Dendritic cell treated with granulocyte-macrophage colony-stimulating factor and Interleukin-4, amounts not matched to agents 40 ng/mL and 50 ng/mL, for 4 days (primary cell): ENCODE measurements around the gene CTCF.

Experiments
- H3K27ac Mint-ChIP-seq: one replicate; pipeline ENCODE4 v1.8.0; 2022; ENCODE audit warnings: mild to moderate bottlenecking, mixed read lengths
- H3K27me3 Mint-ChIP-seq: one replicate; pipeline ENCODE4 v1.8.0; 2022; ENCODE audit warnings: mild to moderate bottlenecking, mixed read lengths
- H3K36me3 Mint-ChIP-seq: one replicate; pipeline ENCODE4 v1.8.0; 2022; ENCODE audit warnings: low read depth, mixed read lengths
- H3K4me1 Mint-ChIP-seq: one replicate; pipeline ENCODE4 v1.8.0; 2022; ENCODE audit warnings: low read depth, mixed read lengths
- H3K4me3 Mint-ChIP-seq: one replicate; pipeline ENCODE4 v1.8.0; 2022; ENCODE audit warnings: mild to moderate bottlenecking, moderate library complexity, mixed read lengths
- H3K9me3 Mint-ChIP-seq: one replicate; pipeline ENCODE4 v1.8.0; 2022; ENCODE audit warnings: mixed read lengths
- intact Hi-C: fragments of 100-400 bp; cut with micrococcal nuclease; formaldehyde crosslinking; loops from one replicate; pipeline ENCODE4 v1.15.0; 2022

The CTCF gene

DNA sequence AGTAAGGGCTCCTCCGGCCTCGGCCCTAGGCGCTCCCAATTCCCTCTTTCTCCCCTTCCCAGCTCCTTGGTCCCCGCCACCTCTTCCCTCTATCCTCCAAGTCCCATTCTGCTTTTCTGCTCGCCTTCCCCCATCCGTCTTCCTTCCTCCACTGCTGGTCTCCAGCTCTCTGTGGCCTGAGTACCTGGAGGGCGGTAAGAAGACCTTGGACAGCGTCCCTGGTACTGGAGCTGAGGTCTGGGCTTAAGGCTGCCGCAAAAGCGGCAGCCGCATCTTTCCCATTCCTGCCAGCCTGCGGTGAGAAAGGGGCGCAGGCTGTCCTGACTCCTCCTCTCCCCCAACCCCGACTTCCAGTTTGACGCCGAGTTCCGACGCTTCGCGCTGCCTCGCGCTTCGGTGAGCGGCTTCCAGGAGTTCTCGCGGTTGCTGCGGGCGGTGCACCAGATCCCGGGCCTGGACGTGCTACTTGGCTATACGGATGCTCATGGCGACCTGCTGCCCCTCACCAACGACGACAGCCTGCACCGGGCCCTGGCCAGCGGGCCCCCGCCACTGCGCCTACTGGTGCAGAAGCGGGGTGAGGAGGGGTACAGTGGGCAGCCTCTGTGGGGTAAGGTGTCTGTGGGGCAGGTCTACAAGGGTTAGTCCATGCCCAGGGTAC is 98.9 kb downstream of the CTCF start:
- peaks cover 66% of the 10 kb centered on the region for H3K36me3 Mint-ChIP-seq
- peak overlapping the region; percentile 89 for H3K27ac Mint-ChIP-seq
- intact Hi-C loops: no loop called here
- no peaks in the 10 kb centered on the region for H3K9me3 Mint-ChIP-seq
- peaks cover 41% of the 10 kb centered on the region for H3K4me1 Mint-ChIP-seq
- H3K4me3 Mint-ChIP-seq: peak overlapping the region; percentile 93
- peaks cover 11% of the 10 kb centered on the region for H3K27me3 Mint-ChIP-seq

DNA sequence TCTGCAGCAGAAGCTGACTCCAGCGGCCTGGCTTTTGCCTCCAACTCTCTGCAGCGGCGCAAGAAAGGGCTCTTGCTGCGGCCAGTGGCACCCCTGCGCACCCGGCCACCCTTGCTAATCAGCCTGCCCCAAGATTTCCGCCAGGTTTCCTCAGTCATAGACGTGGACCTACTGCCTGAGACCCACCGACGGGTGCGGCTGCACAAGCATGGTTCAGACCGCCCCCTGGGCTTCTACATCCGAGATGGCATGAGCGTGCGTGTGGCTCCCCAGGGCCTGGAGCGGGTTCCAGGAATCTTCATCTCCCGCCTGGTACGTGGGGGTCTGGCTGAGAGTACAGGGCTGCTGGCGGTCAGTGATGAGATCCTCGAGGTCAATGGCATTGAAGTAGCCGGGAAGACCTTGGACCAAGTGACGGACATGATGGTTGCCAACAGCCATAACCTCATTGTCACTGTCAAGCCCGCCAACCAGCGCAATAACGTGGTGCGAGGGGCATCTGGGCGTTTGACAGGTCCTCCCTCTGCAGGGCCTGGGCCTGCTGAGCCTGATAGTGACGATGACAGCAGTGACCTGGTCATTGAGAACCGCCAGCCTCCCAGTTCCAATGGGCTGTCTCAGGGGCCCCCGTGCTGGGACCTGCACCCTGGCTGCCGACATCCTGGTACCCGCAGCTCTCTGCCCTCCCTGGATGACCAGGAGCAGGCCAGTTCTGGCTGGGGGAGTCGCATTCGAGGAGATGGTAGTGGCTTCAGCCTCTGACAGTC is 99.7 kb downstream of the CTCF start:
- H3K4me3 Mint-ChIP-seq: peak overlapping the region; percentile 93
- peak overlapping the region; percentile 89 for H3K27ac Mint-ChIP-seq
- intact Hi-C loops: no loop called here
- H3K36me3 Mint-ChIP-seq: peaks cover 66% of the 10 kb centered on the region
- H3K27me3 Mint-ChIP-seq: peaks cover 11% of the 10 kb centered on the region
- no peaks in the 10 kb centered on the region for H3K9me3 Mint-ChIP-seq
- H3K4me1 Mint-ChIP-seq: peaks cover 48% of the 10 kb centered on the region

DNA sequence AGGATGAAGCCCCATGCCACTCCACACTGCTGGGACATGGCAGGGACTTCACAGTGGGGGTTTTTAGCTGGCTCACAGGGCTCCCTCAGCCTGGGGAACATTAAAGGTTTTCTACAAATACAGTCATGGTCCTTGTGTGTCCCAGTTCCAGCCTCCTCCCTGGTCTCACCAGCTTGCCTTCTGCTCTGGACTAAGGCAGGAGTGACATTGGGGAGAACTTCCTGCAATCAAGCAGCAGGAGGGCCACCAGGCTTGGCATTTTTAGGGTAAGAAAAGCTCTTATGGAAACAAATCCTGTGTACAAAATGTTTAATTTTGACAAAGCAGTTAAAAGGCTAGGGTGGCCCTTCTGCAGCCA is 100.3 kb downstream of the CTCF start:
- Mint-ChIP-seq H3K27me3 (peaks cover 11% of the 10 kb centered on the region), H3K27ac (no peak overlapping the region), H3K36me3 (peaks cover 63% of the 10 kb centered on the region), H3K4me1 (peaks cover 54% of the 10 kb centered on the region), H3K4me3 (no peak overlapping the region), H3K9me3 (no peaks in the 10 kb centered on the region)
- intact Hi-C loops: no loop called here

DNA sequence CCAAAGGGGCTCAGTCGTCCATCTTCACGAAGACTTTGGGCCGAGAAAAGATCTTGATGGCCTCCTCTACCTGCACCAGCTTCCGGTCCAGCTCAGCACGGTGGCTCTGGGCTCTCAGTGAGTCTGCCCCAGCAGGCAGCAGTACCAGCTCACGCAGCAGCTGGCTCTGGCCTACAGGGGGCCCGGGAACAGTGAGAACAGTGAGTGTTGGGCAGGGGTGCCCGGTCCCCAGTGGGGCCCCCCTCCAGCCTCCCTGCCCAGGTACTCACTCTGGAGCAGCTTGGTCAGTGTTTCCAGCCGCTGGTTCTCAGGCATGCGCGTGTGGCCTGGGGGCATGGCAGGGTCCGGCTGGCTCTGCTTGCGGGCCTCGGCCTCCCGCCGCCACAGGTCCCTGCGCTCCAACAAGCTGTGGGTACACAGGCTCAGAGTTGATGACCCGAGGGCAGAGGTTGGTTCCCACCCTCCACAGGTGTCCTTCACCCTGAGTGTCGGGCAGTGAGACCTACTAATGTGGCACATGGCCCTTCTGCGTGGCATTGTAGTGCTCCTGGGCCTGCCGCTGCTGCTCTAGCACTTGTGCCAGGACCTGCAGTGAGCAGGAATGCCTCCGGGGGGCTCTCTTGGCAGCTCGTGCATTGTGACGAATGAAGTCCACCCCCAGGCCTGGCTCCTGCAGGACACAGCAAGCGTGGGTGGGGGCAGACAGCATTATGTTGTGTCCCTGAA is 101.0 kb downstream of the CTCF start:
- H3K27ac Mint-ChIP-seq: no peak overlapping the region
- H3K27me3 Mint-ChIP-seq: peaks cover 11% of the 10 kb centered on the region
- H3K4me3 Mint-ChIP-seq: no peak overlapping the region

DNA sequence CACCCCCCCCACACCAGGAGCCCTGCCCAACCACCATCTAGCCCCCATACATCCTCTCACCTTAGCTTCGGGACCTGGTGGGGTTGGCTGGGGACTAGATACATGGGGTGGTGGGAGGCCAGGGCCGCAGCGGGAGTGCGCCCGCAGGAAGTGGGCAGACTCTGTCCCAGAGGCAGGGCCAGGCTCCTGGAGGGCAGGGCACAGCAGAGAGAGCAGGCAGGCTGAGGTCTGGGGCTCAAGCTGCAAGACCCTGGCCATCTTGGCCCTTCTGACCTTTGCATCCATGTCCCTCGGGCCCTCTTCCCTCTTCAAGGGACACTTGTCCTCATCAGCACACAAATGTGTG is 101.5 kb downstream of the CTCF start:
- no peak overlapping the region for H3K4me3 Mint-ChIP-seq
- intact Hi-C loops: no loop called here

More for the DNA sequence above, 101.0 kb downstream of the CTCF start:
- intact Hi-C loops: no loop called here
- Mint-ChIP-seq H3K4me1 (peaks cover 61% of the 10 kb centered on the region), H3K36me3 (peaks cover 56% of the 10 kb centered on the region), H3K9me3 (no peaks in the 10 kb centered on the region)

DNA sequence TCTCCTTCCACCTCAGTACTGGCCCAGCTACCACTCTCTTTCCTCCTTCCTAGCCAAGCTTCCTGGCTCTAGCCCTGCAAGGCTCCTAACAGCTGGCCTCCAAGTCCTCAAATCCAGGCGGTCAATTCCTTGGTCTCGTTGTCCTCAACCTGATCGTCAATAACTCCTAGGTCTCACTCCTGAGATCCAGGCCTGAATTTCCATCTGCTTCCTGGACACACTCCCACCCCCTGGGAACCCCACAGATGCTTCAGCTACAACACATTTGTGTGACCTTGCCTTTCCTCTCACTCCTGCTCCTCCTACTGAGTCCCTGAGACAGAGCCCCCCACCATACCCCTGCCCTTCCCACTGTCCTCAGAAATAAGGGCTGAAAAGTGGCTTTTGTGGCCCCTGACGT is 101.9 kb downstream of the CTCF start:
- Mint-ChIP-seq H3K4me3 (no peak overlapping the region), H3K27ac (no peak overlapping the region), H3K4me1 (peaks cover 64% of the 10 kb centered on the region), H3K36me3 (peaks cover 51% of the 10 kb centered on the region), H3K9me3 (no peaks in the 10 kb centered on the region), H3K27me3 (peaks cover 11% of the 10 kb centered on the region)
- intact Hi-C loops: no loop called here

More for the DNA sequence above, 101.5 kb downstream of the CTCF start:
- peaks cover 64% of the 10 kb centered on the region for H3K4me1 Mint-ChIP-seq
- peaks cover 11% of the 10 kb centered on the region for H3K27me3 Mint-ChIP-seq
- no peaks in the 10 kb centered on the region for H3K9me3 Mint-ChIP-seq
- no peak overlapping the region for H3K27ac Mint-ChIP-seq
- H3K36me3 Mint-ChIP-seq: peaks cover 51% of the 10 kb centered on the region

DNA sequence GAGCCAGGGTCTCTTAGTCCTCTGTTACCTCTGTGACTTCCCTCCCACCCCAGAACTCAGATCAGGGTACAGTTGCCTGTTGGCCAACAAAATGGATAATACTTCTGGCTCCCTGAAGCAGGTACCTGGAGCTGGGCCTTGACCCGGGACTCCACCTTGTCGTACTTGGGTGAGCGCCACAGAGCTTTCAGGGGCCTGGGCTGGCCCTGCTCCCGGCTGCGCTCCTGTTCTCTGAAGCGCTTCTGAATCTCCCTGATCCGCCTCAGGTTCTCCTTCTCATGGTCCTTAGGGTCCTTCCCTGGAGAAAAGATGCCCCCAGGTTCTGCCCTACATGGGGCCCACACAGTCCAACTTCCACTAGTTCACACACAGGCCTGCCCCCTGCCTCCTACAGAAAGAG is 102.5 kb downstream of the CTCF start:
- peaks cover 45% of the 10 kb centered on the region for H3K36me3 Mint-ChIP-seq
- intact Hi-C loops: no loop called here
- peaks cover 11% of the 10 kb centered on the region for H3K27me3 Mint-ChIP-seq
- H3K27ac Mint-ChIP-seq: no peak overlapping the region
- H3K4me1 Mint-ChIP-seq: peaks cover 61% of the 10 kb centered on the region
- no peaks in the 10 kb centered on the region for H3K9me3 Mint-ChIP-seq
- H3K4me3 Mint-ChIP-seq: no peak overlapping the region

DNA sequence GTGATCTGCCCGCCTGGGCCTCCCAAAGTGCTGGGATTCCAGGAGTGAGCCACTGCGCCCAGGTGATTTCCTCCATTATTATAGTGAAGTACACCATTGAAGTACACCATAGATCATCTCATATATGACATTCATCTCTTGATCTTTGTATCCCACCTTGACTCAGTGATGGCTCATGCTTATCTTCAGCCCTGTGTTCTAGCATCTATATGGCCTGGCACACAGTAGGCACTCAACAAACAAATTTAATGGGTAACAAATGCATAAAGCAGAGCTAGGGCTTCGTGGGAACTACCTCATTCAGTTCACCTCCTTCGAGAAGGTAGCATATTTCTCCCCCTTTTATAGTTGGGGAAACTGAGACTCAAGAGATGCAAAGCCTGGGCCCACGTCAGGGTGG is 103.3 kb downstream of the CTCF start:
- intact Hi-C loops: no loop called here
- peaks cover 61% of the 10 kb centered on the region for H3K4me1 Mint-ChIP-seq

DNA sequence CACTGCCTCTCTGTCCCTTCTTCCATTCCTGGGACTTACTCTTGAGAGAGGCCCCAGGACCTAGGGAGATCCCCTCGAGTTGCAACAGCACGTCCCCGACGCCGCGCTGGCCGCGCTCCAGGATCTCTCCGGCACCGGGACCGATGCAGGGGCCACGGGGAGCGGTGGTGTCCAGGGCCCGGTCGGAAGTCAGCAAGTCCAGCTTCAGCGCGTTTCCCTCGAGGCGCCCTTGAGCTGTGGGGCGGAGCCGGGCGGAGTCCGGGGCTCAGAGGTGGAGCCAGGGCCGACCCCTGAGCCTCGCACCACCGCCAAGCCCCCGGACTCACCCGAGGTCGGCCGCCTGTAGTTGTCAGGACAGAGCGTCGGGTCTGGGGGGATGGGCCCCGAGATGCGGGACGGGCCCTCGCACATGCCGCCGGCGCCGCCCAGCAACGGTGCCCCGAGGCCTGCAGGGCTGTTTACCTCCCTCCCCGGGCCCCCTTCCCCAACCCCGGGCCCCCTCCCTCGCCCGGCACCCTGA is 103.8 kb downstream of the CTCF start:
- Mint-ChIP-seq H3K4me3 (peak overlapping the region; percentile 90), H3K27ac (peak overlapping the region; percentile 96), H3K9me3 (no peaks in the 10 kb centered on the region), H3K36me3 (peaks cover 38% of the 10 kb centered on the region), H3K4me1 (peaks cover 58% of the 10 kb centered on the region), H3K27me3 (peaks cover 9% of the 10 kb centered on the region)
- intact Hi-C loops: no loop called here

More for the DNA sequence above, 103.3 kb downstream of the CTCF start:
- no peaks in the 10 kb centered on the region for H3K9me3 Mint-ChIP-seq
- H3K27ac Mint-ChIP-seq: no peak overlapping the region
- H3K4me3 Mint-ChIP-seq: peak overlapping the region; percentile 69
- peaks cover 39% of the 10 kb centered on the region for H3K36me3 Mint-ChIP-seq
- H3K27me3 Mint-ChIP-seq: peaks cover 11% of the 10 kb centered on the region

DNA sequence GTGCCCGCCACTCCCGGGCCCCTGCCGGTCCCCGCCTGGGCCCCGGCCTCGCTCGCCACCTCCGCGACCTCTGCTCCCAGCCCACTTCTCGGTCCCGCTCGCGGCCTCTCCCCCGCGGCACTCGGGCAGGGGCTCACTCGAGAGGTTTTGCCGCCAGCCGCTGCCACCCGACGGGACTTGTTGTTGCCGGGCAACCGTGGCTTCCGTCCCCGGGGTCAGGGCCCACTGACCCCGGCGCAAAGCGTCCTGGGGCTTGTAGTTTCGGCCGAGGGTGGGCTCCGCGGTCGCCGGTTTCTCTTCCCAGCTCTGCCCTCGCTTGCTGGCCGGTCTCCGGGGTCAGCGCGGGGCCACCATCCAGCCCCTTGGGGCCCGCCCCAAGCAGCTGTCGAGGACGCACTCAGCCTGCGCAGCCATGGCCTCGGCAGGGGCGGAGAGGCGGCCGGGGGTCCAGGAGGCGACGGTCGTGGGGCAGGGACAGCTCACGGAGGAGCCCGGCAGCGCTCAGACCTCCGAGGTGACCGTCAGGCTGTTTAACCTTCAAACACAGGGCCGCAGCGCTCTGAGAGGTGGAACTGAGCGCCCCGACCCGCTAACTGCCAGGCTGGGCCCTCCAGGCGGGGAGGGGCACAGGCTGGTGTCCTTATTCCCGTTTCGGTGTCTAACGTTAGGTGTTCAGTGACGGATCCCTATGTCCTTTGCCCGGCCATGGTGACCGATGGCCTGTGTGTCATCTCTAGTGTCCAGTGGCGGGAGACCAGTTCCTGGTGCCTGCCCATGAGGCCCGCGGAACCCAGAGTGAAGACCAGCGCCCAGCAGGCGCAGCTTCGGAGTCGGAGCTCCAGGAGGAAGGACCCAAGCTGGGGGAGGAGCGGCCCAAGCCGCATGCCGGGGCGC is 104.5 kb downstream of the CTCF start, which contains the start of the genes C16orf86 and ENKD1:
Gene C16orf86 (plus strand): TSS at position 256 of the 894 bp plus-strand sequence. CDS start 157 bp downstream, at position 413.
Gene ENKD1 (minus strand): TSS at position 192 of the 894 bp plus-strand sequence. CDS start 308 bp downstream, outside the sequence.
- Mint-ChIP-seq H3K4me3 (peak within 1 kb of the TSS; percentile 90), H3K9me3 (no peaks in the 10 kb centered on the region), H3K4me1 (peaks cover 51% of the 10 kb centered on the region), H3K27me3 (peaks cover 2% of the 10 kb centered on the region), H3K27ac (peak within 1 kb of the TSS; percentile 96), H3K36me3 (peaks cover 38% of the 10 kb centered on the region)
- intact Hi-C loops: no loop called here

DNA sequence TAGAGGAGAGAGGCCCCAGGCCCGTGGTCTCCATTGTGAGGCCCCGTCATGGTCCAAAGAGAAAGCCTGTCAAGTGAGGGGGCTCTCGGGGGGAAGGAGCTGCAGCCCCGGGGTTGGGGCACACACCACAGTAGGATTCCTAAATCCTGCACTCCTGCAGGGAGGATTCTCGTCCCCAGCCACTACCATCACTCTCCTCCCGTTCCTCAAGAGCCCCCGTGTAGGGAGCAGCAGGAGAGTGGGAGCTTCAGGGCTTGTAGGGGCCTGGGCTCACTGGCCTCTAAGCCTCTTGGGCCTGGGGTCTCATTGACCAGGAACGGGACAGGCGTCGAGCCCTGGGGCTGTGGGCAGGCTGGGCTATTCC is 105.1 kb downstream of the CTCF start:
- intact Hi-C loops: no loop called here
- peak overlapping the region; percentile 96 for H3K27ac Mint-ChIP-seq
- H3K27me3 Mint-ChIP-seq: no peaks in the 10 kb centered on the region

DNA sequence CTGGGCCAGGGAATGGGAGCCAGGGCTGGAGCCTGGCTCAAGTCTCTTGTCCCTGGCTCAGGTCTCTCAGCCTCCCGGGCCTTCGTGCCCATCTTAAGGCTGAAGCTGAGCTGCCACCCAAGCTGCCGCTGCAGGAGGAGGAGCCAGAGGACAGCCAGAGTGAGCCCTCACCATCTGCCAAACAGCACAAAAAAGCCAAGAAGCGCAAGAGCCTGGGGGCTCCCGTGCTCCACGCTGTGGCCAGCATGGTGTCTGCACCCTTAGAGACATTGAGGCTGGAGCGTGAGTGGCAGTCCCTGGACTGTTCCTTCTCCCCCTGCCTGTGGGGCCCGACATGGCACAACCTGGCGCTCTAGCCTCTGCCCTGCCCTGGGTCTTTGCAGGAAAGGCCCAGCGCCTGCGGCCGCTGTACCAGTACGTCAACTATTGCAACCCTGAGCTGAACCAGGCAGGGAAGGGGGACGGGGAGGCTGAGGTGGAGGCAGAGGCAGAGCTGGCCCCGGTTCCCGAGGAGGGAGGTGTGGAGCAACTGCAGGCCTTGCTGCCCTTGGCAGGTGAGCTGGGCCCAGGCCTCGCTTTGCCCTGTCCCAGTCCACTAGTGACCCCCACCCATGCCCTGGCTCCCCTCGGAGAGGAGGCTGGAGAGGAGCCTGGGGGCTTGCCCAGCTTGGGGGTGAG is 105.6 kb downstream of the CTCF start:
- peaks cover 57% of the 10 kb centered on the region for H3K4me1 Mint-ChIP-seq
- H3K9me3 Mint-ChIP-seq: no peaks in the 10 kb centered on the region
- intact Hi-C loops: loop anchor here (1.0 kb wide), 1 partner anchor 147 kb away; no protein-coding TSS in a partner anchor
- peak overlapping the region; percentile 90 for H3K4me3 Mint-ChIP-seq
- H3K36me3 Mint-ChIP-seq: peaks cover 35% of the 10 kb centered on the region
- peak overlapping the region; percentile 96 for H3K27ac Mint-ChIP-seq
- no peaks in the 10 kb centered on the region for H3K27me3 Mint-ChIP-seq

More for the DNA sequence above, 105.1 kb downstream of the CTCF start:
- H3K36me3 Mint-ChIP-seq: peaks cover 38% of the 10 kb centered on the region
- peaks cover 51% of the 10 kb centered on the region for H3K4me1 Mint-ChIP-seq
- no peaks in the 10 kb centered on the region for H3K9me3 Mint-ChIP-seq
- peak overlapping the region; percentile 90 for H3K4me3 Mint-ChIP-seq
